ENCODE measurements around the gene LRRC36. TPM values are rescaled to one million over a fixed set of nuclear protein-coding genes. Genes with fewer than 3 reads are reported as not detected.

LRRC36 gene
- total and polyA plus RNA-seq, 9 of the 15 experiments (the other 6 are each of a cell fraction or from before 2014, with no cell fraction given): 0.09 to 0.40 (median 0.17) TPM; not detected in 1

- no peak for TF ChIP-seq MGA (IDR thresholded peaks at IDR 0.05)
- TF ChIP-seq ETV1 (tag; conservative IDR thresholded peaks at IDR 0.05; ENCODE audit: low read depth): no peak
- TF ChIP-seq ATF4 (CRISPR knock-in tag; IDR thresholded peaks at IDR 0.05): no peak
- no peak for TF ChIP-seq FOSL1 (tag; conservative IDR thresholded peaks at IDR 0.05)
- peak; percentile 84 to 94 (median 89) for TF ChIP-seq CTCF (IDR thresholded peaks at IDR 0.05 in 2 of 3, conservative IDR thresholded peaks at IDR 0.05 in 1 of 3; ENCODE audit: insufficient read depth in 2 of 3, low read depth in 1 of 3, low read length in 3 of 3)
- no peak for TF ChIP-seq STAT5A (IDR thresholded peaks at IDR 0.05; ENCODE audit: borderline replicate concordance, low read length)
- TF ChIP-seq, protein P1, sequence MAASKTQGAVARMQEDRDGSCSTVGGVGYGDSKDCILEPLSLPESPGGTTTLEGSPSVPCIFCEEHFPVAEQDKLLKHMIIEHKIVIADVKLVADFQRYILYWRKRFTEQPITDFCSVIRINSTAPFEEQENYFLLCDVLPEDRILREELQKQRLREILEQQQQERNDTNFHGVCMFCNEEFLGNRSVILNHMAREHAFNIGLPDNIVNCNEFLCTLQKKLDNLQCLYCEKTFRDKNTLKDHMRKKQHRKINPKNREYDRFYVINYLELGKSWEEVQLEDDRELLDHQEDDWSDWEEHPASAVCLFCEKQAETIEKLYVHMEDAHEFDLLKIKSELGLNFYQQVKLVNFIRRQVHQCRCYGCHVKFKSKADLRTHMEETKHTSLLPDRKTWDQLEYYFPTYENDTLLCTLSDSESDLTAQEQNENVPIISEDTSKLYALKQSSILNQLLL (CRISPR knock-in tag; IDR thresholded peaks at IDR 0.05; ENCODE audit: borderline replicate concordance): no peak
- TF ChIP-seq NFYB (IDR thresholded peaks at IDR 0.05; ENCODE audit: extremely low read depth, insufficient read length): no peak
- 0 out of 2 replicates have a peak, but pooled peaks have one; percentile 14 for TF ChIP-seq ESRRA (IDR thresholded peaks at IDR 0.05; ENCODE audit: borderline replicate concordance, low read depth)
- TF ChIP-seq ZFP30 (CRISPR knock-in tag; IDR thresholded peaks at IDR 0.05; ENCODE audit: borderline replicate concordance): no peak
- no peak for TF ChIP-seq SMARCB1 (IDR thresholded peaks at IDR 0.05; ENCODE audit: insufficient read length, low read depth)
- no peak for TF ChIP-seq SMARCE1 (IDR thresholded peaks at IDR 0.05)
Observed at GRCh38 chr16:67399218-67399733, 72.7 kb downstream of the LRRC36 start (continued).

Measured in K562 (cell line).